Loucy (cell line): ENCODE data around the gene NDUFS5.

ENCODE experiments used
- H2AFZ ChIP-seq: fragments of 200-600 bp; sonication (generic); 2 replicates; pipeline ENCODE4 v1.6.0; 2016; ENCODE audit warnings: antibody characterized with exemption, mild to moderate bottlenecking, low read length, moderate library complexity
- H3F3A ChIP-seq: fragments of 200-600 bp; 2 replicates; pipeline ENCODE4 v1.6.0; 2016; ENCODE audit warnings: antibody characterized with exemption, low read depth, mild to moderate bottlenecking
- H3K27me3 ChIP-seq: fragments of 200-600 bp; sonication (generic); 2 replicates; pipeline ENCODE4 v1.6.1; 2014; ENCODE audit warnings: low read length, mild to moderate bottlenecking; ENCODE audit not compliant: insufficient read depth, poor library complexity, severe bottlenecking
- H3K36me3 ChIP-seq: fragments of 200-600 bp; sonication (generic); 2 replicates; pipeline ENCODE4 v1.6.1; 2016; ENCODE audit warnings: low read length; ENCODE audit not compliant: insufficient read depth
- H3K4me1 ChIP-seq: fragments of 200-600 bp; sonication (generic); 2 replicates; pipeline ENCODE4 v1.5.1; 2014; ENCODE audit warnings: low read length, mild to moderate bottlenecking; ENCODE audit not compliant: insufficient read depth, poor library complexity, severe bottlenecking
- H3K4me2 ChIP-seq: fragments of 200-600 bp; sonication (generic); 2 replicates; pipeline ENCODE4 v1.6.0; 2014; ENCODE audit warnings: antibody characterized with exemption, low read length, low read depth, mild to moderate bottlenecking; ENCODE audit not compliant: poor library complexity, severe bottlenecking
- H3K4me3 ChIP-seq: fragments of 200-600 bp; sonication (generic); 2 replicates; pipeline ENCODE4 v1.5.1; 2014; ENCODE audit warnings: low read length, mild to moderate bottlenecking, mixed read lengths; ENCODE audit not compliant: poor library complexity, severe bottlenecking
- H3K79me2 ChIP-seq: fragments of 200-600 bp; sonication (generic); 2 replicates; pipeline ENCODE4 v1.6.1; 2014; ENCODE audit warnings: low read length; ENCODE audit not compliant: insufficient read depth
- H3K9ac ChIP-seq: fragments of 200-600 bp; sonication (generic); 2 replicates; pipeline ENCODE4 v1.6.0; 2014; ENCODE audit warnings: mild to moderate bottlenecking, low read depth, low read length, moderate library complexity; ENCODE audit not compliant: poor library complexity, severe bottlenecking
- H3K9me2 ChIP-seq: fragments of 200-600 bp; sonication (generic); replicated peaks from 2 replicates; pipeline ENCODE4 v1.6.1; 2016; ENCODE audit warnings: low read depth, low read length, mixed read lengths
- H3K9me3 ChIP-seq: fragments of 200-600 bp; sonication (generic); 2 replicates; pipeline ENCODE4 v1.6.1; 2014; ENCODE audit warnings: mild to moderate bottlenecking, antibody characterized with exemption, low read length, low read depth; ENCODE audit not compliant: insufficient read depth
- H4K20me1 ChIP-seq: fragments of 200-600 bp; sonication (generic); 2 replicates; pipeline ENCODE4 v1.6.0; 2014; ENCODE audit warnings: antibody characterized with exemption, low read length, mild to moderate bottlenecking; ENCODE audit not compliant: insufficient read depth, poor library complexity, severe bottlenecking
- CTCF ChIP-seq: fragments of 200-600 bp; sonication (generic); conservative IDR thresholded peaks from 2 replicates; pipeline ENCODE4 v1.5.1; 2014; ENCODE audit warnings: mild to moderate bottlenecking, antibody characterized with exemption, low read length
- EZH2phosphoT487 ChIP-seq: fragments of 200-600 bp; IDR thresholded peaks from 2 replicates; pipeline ENCODE4 v1.6.1; 2018; ENCODE audit warnings: antibody characterized with exemption, mild to moderate bottlenecking, moderate library complexity, borderline replicate concordance

Gene NDUFS5

GRCh38 chr1:39076799-39077148, 50.6 kb downstream of the NDUFS5 start:
- H3K27me3 ChIP-seq, result no peaks in the 10 kb centered on the region
- TF ChIP-seq CTCF (no peak), EZH2phosphoT487 (no peak)
- H2AFZ ChIP-seq, result no peak overlapping the region
- H3K4me1 ChIP-seq, result no peaks in the 10 kb centered on the region
- no peak overlapping the region for H3K4me2 ChIP-seq
- no peaks in the 10 kb centered on the region for H3K79me2 ChIP-seq
- no peaks in the 10 kb centered on the region for H3F3A ChIP-seq
- H3K36me3 ChIP-seq, result no peaks in the 10 kb centered on the region
- no peaks in the 10 kb centered on the region for H4K20me1 ChIP-seq
- no peak overlapping the region for H3K4me3 ChIP-seq
- no peak overlapping the region for H3K9ac ChIP-seq
- H3K9me2 ChIP-seq, result no peaks in the 10 kb centered on the region
- no peaks in the 10 kb centered on the region for H3K9me3 ChIP-seq

GRCh38 chr1:39080269-39080826, 54.2 kb downstream of the NDUFS5 start:
- no peaks in the 10 kb centered on the region for H3K27me3 ChIP-seq
- H3K4me2 ChIP-seq, result no peak overlapping the region

GRCh38 chr1:39080831-39081270, 54.7 kb downstream of the NDUFS5 start:
- Histone ChIP-seq H3K9me2 (no peaks in the 10 kb centered on the region), H2AFZ (no peak overlapping the region), H3K36me3 (no peaks in the 10 kb centered on the region), H3F3A (no peaks in the 10 kb centered on the region), H3K27me3 (no peaks in the 10 kb centered on the region), H3K4me1 (peaks cover 2% of the 10 kb centered on the region), H4K20me1 (no peaks in the 10 kb centered on the region), H3K4me3 (no peak overlapping the region), H3K79me2 (no peaks in the 10 kb centered on the region), H3K9me3 (no peaks in the 10 kb centered on the region), H3K4me2 (no peak overlapping the region), H3K9ac (no peak overlapping the region)
- TF ChIP-seq EZH2phosphoT487 (no peak), CTCF (no peak)

More at GRCh38 chr1:39080269-39080826, 54.2 kb downstream of the NDUFS5 start:
- Histone ChIP-seq H3K36me3 (no peaks in the 10 kb centered on the region), H2AFZ (no peak overlapping the region), H3K9ac (no peak overlapping the region), H3K9me2 (no peaks in the 10 kb centered on the region), H3K79me2 (no peaks in the 10 kb centered on the region), H3K4me3 (no peak overlapping the region), H3F3A (no peaks in the 10 kb centered on the region), H4K20me1 (no peaks in the 10 kb centered on the region), H3K4me1 (no peaks in the 10 kb centered on the region), H3K9me3 (no peaks in the 10 kb centered on the region)
- TF ChIP-seq EZH2phosphoT487 (no peak), CTCF (no peak)
